RWPE2 (cell line): ENCODE results near the gene PTPRC.

Source experiments
- ATAC-seq: fragments of 200-7000 bp; cut with Tn5 transposase; 3 replicates; pipeline ENCODE4 v1.9.1; 2021; ENCODE audit warnings: low read depth
- DNase-seq: peaks from one replicate; pipeline ENCODE4 v3.0.0-alpha.2; 2020; ENCODE audit warnings: low spot score
- H3K27ac ChIP-seq: fragments of 450-650 bp; 2 replicates; pipeline ENCODE4 v1.5.1; 2017; ENCODE audit warnings: mild to moderate bottlenecking; ENCODE audit not compliant: poor library complexity, severe bottlenecking
- H3K27me3 ChIP-seq: fragments of 250-450 bp; sonication (Bioruptor Pico); 2 replicates; pipeline ENCODE4 v1.5.1; 2021; ENCODE audit warnings: mild to moderate bottlenecking, moderate library complexity; ENCODE audit not compliant: insufficient read depth, poor library complexity, severe bottlenecking
- H3K36me3 ChIP-seq: fragments of 250-450 bp; sonication (Bioruptor Pico); 2 replicates; pipeline ENCODE4 v1.5.1; 2020; ENCODE audit warnings: low read depth, mild to moderate bottlenecking, moderate library complexity
- H3K4me1 ChIP-seq: fragments of 250-450 bp; sonication (Bioruptor Pico); 2 replicates; pipeline ENCODE4 v1.5.1; 2021; ENCODE audit warnings: mild to moderate bottlenecking, moderate library complexity; ENCODE audit not compliant: insufficient read depth, poor library complexity, severe bottlenecking
- H3K4me3 ChIP-seq: fragments of 250-450 bp; sonication (Bioruptor Pico); 2 replicates; pipeline ENCODE4 v1.5.1; 2021; ENCODE audit warnings: mild to moderate bottlenecking, moderate library complexity; ENCODE audit not compliant: severe bottlenecking
- H3K9me3 ChIP-seq: fragments of 250-450 bp; sonication (Bioruptor Pico); 2 replicates; pipeline ENCODE4 v1.5.1; 2021; ENCODE audit warnings: mild to moderate bottlenecking, moderate library complexity; ENCODE audit not compliant: severe bottlenecking
- TF ChIP-seq, protein P1 (sequence below): fragments of 450-650 bp; IDR thresholded peaks from one replicate; pipeline ENCODE4 v1.5.1; 2017; ENCODE audit warnings: mild to moderate bottlenecking, moderate library complexity; ENCODE audit not compliant: poor library complexity, severe bottlenecking

The PTPRC gene

GRCh38 chr1:198632007-198632406, 6.8 kb upstream of the PTPRC start:
- Histone ChIP-seq H3K9me3 (no peaks in the 10 kb centered on the region), H3K27me3 (no peaks in the 10 kb centered on the region), H3K27ac (no peak overlapping the region), H3K36me3 (no peaks in the 10 kb centered on the region), H3K4me3 (no peak overlapping the region), H3K4me1 (peaks cover 4% of the 10 kb centered on the region)
- ATAC-seq (no peak), DNase-seq (no peak)
- TF ChIP-seq, protein P1, sequence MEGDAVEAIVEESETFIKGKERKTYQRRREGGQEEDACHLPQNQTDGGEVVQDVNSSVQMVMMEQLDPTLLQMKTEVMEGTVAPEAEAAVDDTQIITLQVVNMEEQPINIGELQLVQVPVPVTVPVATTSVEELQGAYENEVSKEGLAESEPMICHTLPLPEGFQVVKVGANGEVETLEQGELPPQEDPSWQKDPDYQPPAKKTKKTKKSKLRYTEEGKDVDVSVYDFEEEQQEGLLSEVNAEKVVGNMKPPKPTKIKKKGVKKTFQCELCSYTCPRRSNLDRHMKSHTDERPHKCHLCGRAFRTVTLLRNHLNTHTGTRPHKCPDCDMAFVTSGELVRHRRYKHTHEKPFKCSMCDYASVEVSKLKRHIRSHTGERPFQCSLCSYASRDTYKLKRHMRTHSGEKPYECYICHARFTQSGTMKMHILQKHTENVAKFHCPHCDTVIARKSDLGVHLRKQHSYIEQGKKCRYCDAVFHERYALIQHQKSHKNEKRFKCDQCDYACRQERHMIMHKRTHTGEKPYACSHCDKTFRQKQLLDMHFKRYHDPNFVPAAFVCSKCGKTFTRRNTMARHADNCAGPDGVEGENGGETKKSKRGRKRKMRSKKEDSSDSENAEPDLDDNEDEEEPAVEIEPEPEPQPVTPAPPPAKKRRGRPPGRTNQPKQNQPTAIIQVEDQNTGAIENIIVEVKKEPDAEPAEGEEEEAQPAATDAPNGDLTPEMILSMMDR = no peak

DNA sequence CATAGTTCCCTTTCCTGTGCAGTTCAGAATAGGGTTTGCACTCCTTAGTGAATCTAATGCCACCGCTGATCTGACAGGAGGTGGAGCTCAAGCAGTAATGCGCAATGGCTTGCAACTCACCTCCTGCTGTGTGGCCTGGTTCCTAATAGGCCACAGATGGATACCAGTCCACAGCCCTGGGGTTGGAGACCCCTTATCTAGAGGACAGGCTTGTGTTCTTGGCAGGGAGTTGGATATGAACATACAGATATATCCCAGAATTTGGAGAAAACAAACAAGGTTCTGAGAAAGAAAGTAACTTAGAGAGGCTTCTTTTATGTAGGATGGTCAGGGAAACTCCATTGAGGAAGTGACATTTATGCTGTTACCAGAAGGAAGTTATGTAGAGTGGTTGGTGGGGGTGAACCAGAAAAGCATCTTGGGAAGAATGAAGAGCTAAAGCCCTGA, 5.1 kb upstream of the PTPRC start:
- no peak for DNase-seq
- ATAC-seq = no peak

GRCh38 chr1:198635964-198636363, 2.9 kb upstream of the PTPRC start:
- no peak for ATAC-seq
- H3K4me3 ChIP-seq = no peak overlapping the region
- no peak for DNase-seq
- TF ChIP-seq, protein P1 = no peak
- peaks cover 1% of the 10 kb centered on the region for H3K4me1 ChIP-seq
- no peaks in the 10 kb centered on the region for H3K27me3 ChIP-seq
- H3K27ac ChIP-seq = no peak overlapping the region
- H3K36me3 ChIP-seq = no peaks in the 10 kb centered on the region; the same call in 1 of the 2 replicates
- no peaks in the 10 kb centered on the region for H3K9me3 ChIP-seq

More for the DNA sequence above, 5.1 kb upstream of the PTPRC start:
- no peaks in the 10 kb centered on the region for H3K9me3 ChIP-seq
- H3K4me3 ChIP-seq = no peak overlapping the region
- TF ChIP-seq, protein P1 = no peak
- H3K36me3 ChIP-seq = no peaks in the 10 kb centered on the region
- no peak overlapping the region for H3K27ac ChIP-seq
- no peaks in the 10 kb centered on the region for H3K27me3 ChIP-seq
- no peaks in the 10 kb centered on the region for H3K4me1 ChIP-seq

GRCh38 chr1:198636391-198636790, 2.4 kb upstream of the PTPRC start:
- Histone ChIP-seq H3K9me3 (no peaks in the 10 kb centered on the region), H3K27ac (no peak overlapping the region), H3K4me1 (peaks cover 5% of the 10 kb centered on the region), H3K27me3 (no peaks in the 10 kb centered on the region), H3K36me3 (no peaks in the 10 kb centered on the region; the same call in 1 of the 2 replicates), H3K4me3 (no peak overlapping the region)
- TF ChIP-seq, protein P1 = no peak
- no peak for DNase-seq
- no peak for ATAC-seq

GRCh38 chr1:198637157-198637556, 1.7 kb upstream of the PTPRC start:
- H3K9me3 ChIP-seq = no peaks in the 10 kb centered on the region
- no peak for ATAC-seq
- H3K4me1 ChIP-seq = peaks cover 13% of the 10 kb centered on the region
- TF ChIP-seq, protein P1 = no peak
- no peaks in the 10 kb centered on the region; the same call in 1 of the 2 replicates for H3K36me3 ChIP-seq
- H3K27me3 ChIP-seq = no peaks in the 10 kb centered on the region
- no peak for DNase-seq
- H3K27ac ChIP-seq = no peak overlapping the region
- no peak overlapping the region for H3K4me3 ChIP-seq
